ENCODE measurements around the gene PLXNA4.
"Not testable (repeated sequence)": the region's sequence is repeated elsewhere in the genome, so short reads cannot be mapped to it uniquely, and the experiment has no call there.

The PLXNA4 gene

DNA sequence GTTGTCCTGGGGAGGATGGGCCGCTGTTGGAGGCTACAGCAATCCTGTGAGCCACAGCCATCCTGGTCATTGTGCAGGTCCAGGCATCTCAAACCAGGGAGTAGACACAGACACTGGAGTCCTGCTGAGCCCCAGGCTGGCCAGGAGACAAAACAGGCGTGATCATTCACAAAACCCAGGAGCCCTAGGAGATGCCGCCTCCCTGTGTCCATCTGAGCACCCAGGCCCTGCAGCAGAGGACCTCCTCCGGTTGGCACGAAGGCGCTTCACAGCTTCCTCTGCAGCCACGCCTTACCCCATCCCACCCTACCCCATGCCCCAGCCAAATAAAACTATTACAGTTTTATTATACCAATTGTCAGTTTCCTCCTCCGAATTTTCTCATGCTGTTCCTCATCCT, 183.6 kb downstream of the PLXNA4 start:
- in situ Hi-C loops (cut with HindIII; ENCODE audit: low pct_unique_long_range_greater_than_20kb, low sequenced_read_pairs), result no loop called here
- no peak for DNase-seq (ENCODE audit: low read depth in 1 of 2, low spot score in 1 of 2)
- TF ChIP-seq JUND (IDR thresholded peaks at IDR 0.05; ENCODE audit: low read depth), result no peak

DNA sequence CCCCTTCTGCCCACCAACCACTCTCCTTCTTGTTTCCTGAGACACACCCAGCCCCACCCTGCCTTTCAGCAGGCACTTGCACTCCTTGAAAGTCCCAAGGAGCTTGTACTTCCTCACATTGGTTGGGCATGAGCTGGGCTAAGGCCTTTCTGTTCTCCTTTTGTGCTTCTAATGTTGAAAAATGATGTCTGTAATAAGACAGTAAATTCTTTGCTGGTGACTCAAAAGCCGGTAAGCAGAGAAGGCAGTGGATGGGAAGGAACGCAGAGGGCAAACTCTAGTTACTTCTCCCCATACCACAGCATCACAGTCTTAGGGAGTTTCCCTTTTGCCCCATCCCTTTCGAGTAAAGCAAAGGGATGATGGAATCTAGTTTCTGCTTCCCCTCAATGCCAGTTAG, 185.6 kb downstream of the PLXNA4 start:
- DNase-seq (ENCODE audit: low read depth in 1 of 2, low spot score in 1 of 2), result no peak
- in situ Hi-C loops (cut with HindIII; ENCODE audit: low pct_unique_long_range_greater_than_20kb, low sequenced_read_pairs), result no loop called here
- TF ChIP-seq JUND (IDR thresholded peaks at IDR 0.05; ENCODE audit: low read depth), result no peak

DNA sequence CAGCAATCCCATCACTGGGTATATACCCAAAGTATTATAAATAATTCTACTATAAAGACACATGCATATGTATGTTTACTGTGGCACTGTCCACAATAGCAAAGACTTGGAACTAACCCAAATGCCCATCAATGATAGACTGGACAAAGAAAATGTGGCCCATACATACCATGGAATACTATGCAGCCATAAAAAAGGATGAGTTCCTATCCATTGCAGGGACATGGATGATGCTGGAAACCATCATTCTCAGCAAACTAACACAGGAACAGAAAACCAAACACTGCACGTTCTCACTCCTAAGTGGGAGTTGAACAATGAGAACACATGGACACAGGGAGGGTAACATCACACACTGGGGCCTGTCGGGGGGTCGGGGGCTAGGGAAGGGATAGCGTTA, 186.2 kb downstream of the PLXNA4 start:
- DNase-seq (ENCODE audit: low read depth in 1 of 2, low spot score in 1 of 2); in situ Hi-C loops (cut with HindIII; ENCODE audit: low pct_unique_long_range_greater_than_20kb, low sequenced_read_pairs): not testable (repeated sequence)

DNA sequence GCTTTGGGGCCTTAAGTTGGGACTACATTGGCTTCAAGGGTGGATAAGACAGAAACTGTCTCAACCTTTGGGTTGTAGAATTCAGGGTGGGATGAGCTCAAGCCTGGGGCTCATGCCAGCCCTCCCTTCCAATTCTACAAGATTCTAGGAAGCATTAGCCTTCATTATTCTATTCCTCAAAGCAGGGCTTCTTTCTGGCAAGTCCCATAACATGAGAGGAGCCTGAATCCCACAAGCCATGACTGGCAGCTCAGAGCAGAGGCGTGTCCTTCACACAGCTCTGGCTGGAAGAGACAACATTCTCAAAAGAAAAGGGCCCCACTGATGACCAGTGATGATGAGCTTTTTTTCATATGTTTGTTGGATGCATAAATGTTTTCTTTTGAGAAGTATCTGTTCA, 187.6 kb downstream of the PLXNA4 start:
- DNase-seq (ENCODE audit: low read depth in 1 of 2, low spot score in 1 of 2), result no peak
- in situ Hi-C loops (cut with HindIII; ENCODE audit: low pct_unique_long_range_greater_than_20kb, low sequenced_read_pairs), result no loop called here
- TF ChIP-seq JUND (IDR thresholded peaks at IDR 0.05; ENCODE audit: low read depth), result no peak

DNA sequence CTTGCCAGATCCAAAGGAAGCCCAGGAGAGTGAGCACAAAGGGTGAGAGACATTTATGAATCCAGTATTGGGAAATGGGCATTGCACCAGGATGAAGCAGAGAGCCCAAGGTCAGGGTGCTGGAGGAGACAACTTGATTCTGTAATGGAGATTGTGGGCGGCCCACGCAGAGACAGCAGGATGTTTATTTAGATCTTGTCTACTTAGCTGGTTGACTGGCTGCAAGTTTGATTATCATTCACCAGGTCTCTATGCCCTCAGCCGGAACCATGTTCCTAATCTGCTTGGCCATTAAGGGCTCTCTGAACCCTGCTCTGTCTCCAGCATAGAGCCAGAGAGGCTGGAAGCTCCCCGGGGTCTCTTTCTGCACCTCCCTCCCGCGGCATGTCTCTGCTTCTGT, 188.7 kb downstream of the PLXNA4 start:
- in situ Hi-C loops (cut with HindIII; ENCODE audit: low pct_unique_long_range_greater_than_20kb, low sequenced_read_pairs), result no loop called here
- no peak for DNase-seq (ENCODE audit: low read depth in 1 of 2, low spot score in 1 of 2)
- no peak for TF ChIP-seq JUND (IDR thresholded peaks at IDR 0.05; ENCODE audit: low read depth)

DNA sequence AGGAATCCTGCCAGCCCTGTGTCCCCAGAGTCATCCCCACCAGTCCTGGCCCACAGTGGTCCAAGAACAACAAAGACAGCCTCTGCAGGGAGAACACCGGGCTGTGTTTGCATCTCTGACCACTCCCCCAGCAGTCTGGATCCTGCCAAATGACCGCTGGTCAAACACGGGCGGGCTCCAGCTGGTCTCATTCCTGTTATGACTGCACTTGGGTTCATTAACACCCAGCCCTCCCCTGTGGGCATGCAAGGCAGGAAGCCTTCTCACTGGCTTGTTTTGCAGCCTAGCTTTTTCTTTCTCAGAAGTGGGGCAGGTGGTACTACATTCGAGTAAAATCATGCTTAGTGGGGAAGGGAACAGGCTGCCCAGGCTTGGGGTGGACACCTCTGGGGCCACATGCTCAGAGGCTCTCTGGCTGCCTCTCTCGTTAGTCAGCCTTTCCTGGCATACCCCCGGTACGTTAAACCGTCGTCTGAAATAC, 190.0 kb downstream of the PLXNA4 start:
- no peak for DNase-seq (ENCODE audit: low read depth in 1 of 2, low spot score in 1 of 2)
- in situ Hi-C loops (cut with HindIII; ENCODE audit: low pct_unique_long_range_greater_than_20kb, low sequenced_read_pairs), result no loop called here
- TF ChIP-seq JUND (IDR thresholded peaks at IDR 0.05; ENCODE audit: low read depth), result no peak

DNA sequence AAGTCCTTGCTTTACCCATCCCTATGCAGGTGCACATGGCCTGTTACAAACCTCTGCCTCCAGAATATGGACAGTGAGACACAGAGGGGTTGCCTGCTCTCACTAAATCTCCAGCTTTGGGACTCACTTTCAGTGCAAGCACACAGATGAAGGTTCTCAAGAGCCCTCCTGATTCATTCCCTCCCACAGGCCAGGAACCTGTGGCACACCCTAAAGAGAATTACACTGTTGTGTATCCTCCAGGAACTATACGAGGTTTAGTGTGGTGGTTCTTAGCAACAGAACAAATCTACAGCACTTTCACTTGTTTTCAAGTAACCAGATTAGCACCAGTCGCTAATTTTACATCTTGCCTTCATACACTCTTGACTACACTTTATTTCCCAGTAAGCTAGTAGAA, 192.3 kb downstream of the PLXNA4 start:
- no peak for TF ChIP-seq JUND (IDR thresholded peaks at IDR 0.05; ENCODE audit: low read depth)
- in situ Hi-C loops (cut with HindIII; ENCODE audit: low pct_unique_long_range_greater_than_20kb, low sequenced_read_pairs), result no loop called here
- DNase-seq (ENCODE audit: low read depth in 1 of 2, low spot score in 1 of 2), result no peak

DNA sequence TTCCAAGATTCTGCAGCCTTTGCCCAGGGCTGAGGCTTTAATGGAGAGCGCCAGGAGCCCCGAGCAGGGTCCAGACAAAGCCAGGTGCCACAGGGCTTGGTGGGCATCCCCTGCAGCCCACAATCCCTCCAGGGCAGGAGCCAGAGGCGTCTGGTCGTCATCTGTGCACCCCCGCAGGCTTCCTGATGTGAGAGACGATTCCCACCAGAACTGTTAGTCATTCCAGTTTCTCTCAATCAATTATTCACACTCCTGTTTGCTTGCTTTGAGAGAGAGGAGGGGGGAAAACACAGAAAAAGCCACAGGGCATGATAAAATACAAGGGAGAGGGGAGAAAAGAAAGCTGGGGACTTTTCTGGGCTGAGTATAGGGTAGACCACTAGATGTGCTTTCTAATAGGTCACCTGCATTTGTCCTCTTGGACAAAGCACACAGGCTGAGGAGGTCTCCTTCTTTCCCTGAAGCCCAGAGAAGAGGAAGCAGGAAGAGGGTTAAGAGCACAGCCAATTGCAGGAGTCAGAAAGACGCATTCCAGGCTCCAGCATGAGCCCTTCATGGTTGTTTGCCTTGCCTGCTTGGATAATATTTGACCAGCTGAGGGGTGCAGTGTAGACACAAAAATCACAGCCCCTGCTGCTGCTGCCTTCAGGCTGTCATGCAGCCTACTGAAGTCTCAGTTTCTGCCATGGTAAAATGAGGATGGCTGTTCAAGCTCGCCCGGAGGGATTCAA, 194.4 kb downstream of the PLXNA4 start:
- no peak for TF ChIP-seq JUND (IDR thresholded peaks at IDR 0.05; ENCODE audit: low read depth)
- DNase-seq (ENCODE audit: low read depth in 1 of 2, low spot score in 1 of 2), result no peak
- in situ Hi-C loops (cut with HindIII; ENCODE audit: low pct_unique_long_range_greater_than_20kb, low sequenced_read_pairs), result no loop called here

DNA sequence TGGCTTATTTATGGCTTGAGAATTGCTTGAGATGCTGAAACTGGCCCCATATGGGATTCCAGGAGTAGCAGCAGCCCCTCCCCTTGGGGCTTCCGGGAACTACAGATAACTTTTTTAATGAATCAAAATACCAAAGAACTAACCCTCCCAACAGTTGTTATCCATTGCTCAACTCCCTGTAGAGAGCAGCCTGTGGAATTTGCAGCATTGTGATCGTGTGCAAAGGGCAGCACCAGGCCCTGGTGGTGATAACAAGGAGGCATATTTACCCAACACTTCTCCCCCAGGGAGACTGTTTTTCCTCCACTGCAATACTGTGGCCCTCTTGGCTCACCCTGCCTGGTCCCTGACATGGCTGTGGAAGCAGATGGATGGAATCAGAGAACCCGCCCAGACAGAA, 196.2 kb downstream of the PLXNA4 start:
- TF ChIP-seq JUND (IDR thresholded peaks at IDR 0.05; ENCODE audit: low read depth), result no peak
- in situ Hi-C loops (cut with HindIII; ENCODE audit: low pct_unique_long_range_greater_than_20kb, low sequenced_read_pairs), result no loop called here
- no peak for DNase-seq (ENCODE audit: low read depth in 1 of 2, low spot score in 1 of 2)

DNA sequence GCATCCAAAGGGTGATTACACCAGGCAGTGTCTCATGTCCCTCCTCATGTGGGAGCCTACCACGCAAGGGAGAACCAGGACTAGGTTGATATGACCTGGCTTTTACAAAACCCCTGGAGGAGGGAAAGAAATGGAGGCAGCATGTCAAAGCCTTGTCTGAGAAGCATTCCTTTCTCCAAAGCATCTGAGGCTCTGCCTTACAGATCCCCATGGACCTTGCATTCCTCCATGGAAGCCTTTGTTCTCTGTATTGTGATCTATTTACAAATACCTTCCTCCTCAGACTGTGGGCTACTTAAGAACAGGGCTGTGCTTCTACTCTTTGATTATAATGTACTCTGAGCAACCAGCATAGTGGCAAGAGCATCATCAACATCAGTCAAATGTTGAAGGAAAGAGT, 197.0 kb downstream of the PLXNA4 start:
- in situ Hi-C loops (cut with HindIII; ENCODE audit: low pct_unique_long_range_greater_than_20kb, low sequenced_read_pairs), result no loop called here
- TF ChIP-seq JUND (IDR thresholded peaks at IDR 0.05; ENCODE audit: low read depth), result no peak
- DNase-seq (ENCODE audit: low read depth in 1 of 2, low spot score in 1 of 2), result no peak

DNA sequence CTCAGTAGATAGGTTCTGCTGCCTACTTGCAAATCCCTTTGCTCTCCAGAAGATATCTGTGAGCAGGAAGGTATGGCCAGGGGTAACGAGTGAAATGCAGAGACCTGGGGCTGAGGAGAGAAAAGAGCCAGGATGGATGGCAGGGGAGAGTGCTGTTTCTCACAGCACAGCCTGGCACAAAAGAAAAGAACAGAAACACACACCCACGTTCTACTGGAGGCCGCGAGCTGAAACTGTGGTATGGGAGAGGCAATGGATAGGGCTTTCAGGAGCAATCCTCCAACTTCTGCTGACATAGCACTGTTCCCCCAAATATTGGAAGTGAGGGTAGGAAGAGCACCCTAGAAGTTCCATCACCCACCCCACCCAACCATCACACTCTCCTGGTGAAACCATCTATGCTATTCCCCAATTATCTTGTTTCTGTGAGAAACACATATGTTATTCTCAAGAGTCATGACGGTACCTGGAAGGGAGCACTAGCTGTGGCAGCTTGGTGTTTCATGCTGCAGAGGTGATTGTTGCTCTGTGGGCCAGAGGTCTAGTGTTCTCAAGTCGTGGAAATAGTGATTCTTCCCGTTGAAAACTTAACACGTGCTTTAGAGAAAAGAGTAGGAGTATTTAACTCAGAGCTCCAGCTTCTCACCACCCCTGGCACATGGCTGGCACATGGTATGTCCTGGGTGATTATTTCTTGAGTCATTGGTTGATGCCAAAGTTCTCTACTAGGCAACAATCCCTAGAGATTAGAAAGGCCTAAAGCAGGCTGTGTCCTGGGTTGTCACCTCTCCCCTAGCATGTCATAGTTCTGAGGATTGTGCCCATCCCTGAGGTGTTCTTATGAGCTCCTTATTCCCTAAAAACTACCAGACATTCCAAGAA, 198.3 kb downstream of the PLXNA4 start:
- no peak for DNase-seq (ENCODE audit: low read depth in 1 of 2, low spot score in 1 of 2)
- TF ChIP-seq JUND (IDR thresholded peaks at IDR 0.05; ENCODE audit: low read depth), result no peak
- in situ Hi-C loops (cut with HindIII; ENCODE audit: low pct_unique_long_range_greater_than_20kb, low sequenced_read_pairs), result no loop called here

DNA sequence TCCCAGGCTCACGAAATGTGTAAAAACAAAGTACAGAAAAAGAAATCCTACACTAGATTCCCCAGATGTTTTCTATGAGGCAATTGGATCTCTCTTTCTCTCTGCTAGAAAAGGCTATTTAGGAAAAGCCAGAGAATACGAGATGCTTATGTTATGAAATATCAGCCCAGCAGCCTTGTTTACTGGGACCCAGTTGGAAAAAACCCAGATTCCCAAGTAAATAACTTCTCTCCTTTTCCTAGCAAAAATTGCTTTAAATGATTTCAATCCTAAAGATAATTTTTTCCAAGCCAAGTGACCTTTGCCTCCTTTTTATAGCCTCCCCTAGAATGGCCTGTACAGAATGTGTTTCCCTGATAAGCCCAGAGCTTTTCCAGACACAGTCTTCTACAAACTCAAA, 199.3 kb downstream of the PLXNA4 start:
- TF ChIP-seq JUND (IDR thresholded peaks at IDR 0.05; ENCODE audit: low read depth), result no peak
- in situ Hi-C loops (cut with HindIII; ENCODE audit: low pct_unique_long_range_greater_than_20kb, low sequenced_read_pairs), result no loop called here
- DNase-seq (ENCODE audit: low read depth in 1 of 2, low spot score in 1 of 2), result no peak

DNA sequence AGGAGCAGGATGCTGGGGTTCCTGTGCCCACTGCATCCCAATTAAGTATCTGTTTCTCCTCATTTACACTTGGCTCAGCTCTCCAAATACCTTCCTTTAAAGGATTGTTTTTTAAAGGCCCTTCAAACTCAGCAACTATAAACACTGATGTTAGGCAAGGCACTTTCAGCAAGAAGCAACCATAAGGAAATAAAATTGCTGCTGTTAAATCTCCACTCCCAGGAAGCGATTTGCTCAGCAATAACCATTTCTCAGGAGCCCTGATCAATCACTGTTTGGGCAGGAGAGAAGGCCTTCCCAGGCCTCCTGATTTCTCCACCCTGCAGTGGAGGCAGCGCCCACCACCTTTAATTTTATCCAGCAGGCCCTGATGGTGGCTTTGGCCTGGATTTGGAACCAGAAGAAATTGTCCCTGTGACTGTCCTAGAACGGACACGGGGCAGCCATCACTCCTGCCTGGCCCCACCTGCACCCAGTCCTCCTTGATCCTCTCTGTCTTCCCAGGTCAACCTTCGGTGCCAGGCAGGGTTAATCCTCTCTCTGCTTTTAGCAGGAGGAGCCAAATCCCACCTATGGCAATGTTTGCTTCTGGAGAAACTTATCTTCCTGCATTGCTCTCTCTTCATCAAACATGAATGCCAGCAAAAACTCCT, 199.8 kb downstream of the PLXNA4 start:
- in situ Hi-C loops (cut with HindIII; ENCODE audit: low pct_unique_long_range_greater_than_20kb, low sequenced_read_pairs), result no loop called here
- no peak for TF ChIP-seq JUND (IDR thresholded peaks at IDR 0.05; ENCODE audit: low read depth)
- no peak for DNase-seq (ENCODE audit: low read depth in 1 of 2, low spot score in 1 of 2)
